H9 (cell line): ENCODE results near the gene EBPL. TPM values are rescaled to one million over a fixed set of nuclear protein-coding genes. Genes with fewer than 3 reads are reported as not detected.

Source experiments
- DNase-seq: peaks from one replicate; pipeline ENCODE4 v3.0.0-alpha.2; 2017
- H2AFZ ChIP-seq: one replicate; pipeline ENCODE4 v1.6.1; 2013; ENCODE audit warnings: mild to moderate bottlenecking, low read length, control low read depth, moderate library complexity
- H2AK5ac ChIP-seq: 2 replicates; pipeline ENCODE4 v1.6.1; 2013; ENCODE audit warnings: low read length, control low read depth, mixed read lengths; ENCODE audit not compliant: insufficient read length
- H2BK120ac ChIP-seq: one replicate; pipeline ENCODE4 v1.6.1; 2013; ENCODE audit warnings: low read depth, mild to moderate bottlenecking, low read length, control low read depth, inconsistent platforms; ENCODE audit not compliant: poor library complexity, severe bottlenecking
- H2BK12ac ChIP-seq: 2 replicates; pipeline ENCODE4 v1.6.1; 2013; ENCODE audit warnings: low read length, control low read depth, mixed read lengths, low read depth; ENCODE audit not compliant: insufficient read length
- H2BK15ac ChIP-seq: 2 replicates; pipeline ENCODE4 v1.6.1; 2013; ENCODE audit warnings: low read depth, low read length, control low read depth
- H2BK20ac ChIP-seq: one replicate; pipeline ENCODE4 v1.6.1; 2013; ENCODE audit warnings: low read depth, mild to moderate bottlenecking, low read length, control low read depth, inconsistent platforms; ENCODE audit not compliant: poor library complexity, severe bottlenecking
- H2BK5ac ChIP-seq: 2 replicates; pipeline ENCODE4 v1.6.1; 2013; ENCODE audit warnings: low read length, control low read depth, mixed read lengths; ENCODE audit not compliant: insufficient read length
- H3K14ac ChIP-seq: 2 replicates; pipeline ENCODE4 v1.6.1; 2013; ENCODE audit warnings: low read length, control low read depth; ENCODE audit not compliant: insufficient read depth
- H3K18ac ChIP-seq: 2 replicates; pipeline ENCODE4 v1.6.1; 2013; ENCODE audit warnings: low read depth, mild to moderate bottlenecking, mixed read lengths, low read length, control low read depth; ENCODE audit not compliant: insufficient read length
- H3K23ac ChIP-seq: 2 replicates; pipeline ENCODE4 v1.6.1; 2013; ENCODE audit warnings: low read length, control low read depth, mixed read lengths, low read depth; ENCODE audit not compliant: insufficient read length
- H3K23me2 ChIP-seq: 2 replicates; pipeline ENCODE4 v1.6.1; 2013; ENCODE audit warnings: low read depth, mild to moderate bottlenecking, mixed read lengths, low read length, control low read depth; ENCODE audit not compliant: insufficient read length, poor library complexity, severe bottlenecking
- H3K27ac ChIP-seq: 2 replicates; pipeline ENCODE4 v1.5.1; 2013; ENCODE audit warnings: low read length, control low read depth, mixed read lengths, low read depth; ENCODE audit not compliant: insufficient read length
- H3K27me3 ChIP-seq: 2 replicates; pipeline ENCODE4 v1.6.1; 2013; ENCODE audit warnings: low read length, control low read depth, inconsistent platforms; ENCODE audit not compliant: insufficient read depth
- H3K4ac ChIP-seq: 2 replicates; pipeline ENCODE4 v1.6.1; 2013; ENCODE audit warnings: low read depth, mild to moderate bottlenecking, control low read depth, inconsistent platforms, low read length, moderate library complexity
- H3K4me1 ChIP-seq: 2 replicates; pipeline ENCODE4 v1.6.1; 2013; ENCODE audit warnings: low read length, control low read depth, inconsistent platforms; ENCODE audit not compliant: insufficient read depth
- H3K4me2 ChIP-seq: 2 replicates; pipeline ENCODE4 v1.6.1; 2013; ENCODE audit warnings: low read length, control low read depth, mixed read lengths; ENCODE audit not compliant: insufficient read length, insufficient read depth
- H3K56ac ChIP-seq: 2 replicates; pipeline ENCODE4 v1.6.1; 2013; ENCODE audit warnings: low read depth, mild to moderate bottlenecking, mixed read lengths, low read length, control low read depth; ENCODE audit not compliant: insufficient read length
- H3K79me1 ChIP-seq: 2 replicates; pipeline ENCODE4 v1.6.1; 2013; ENCODE audit warnings: low read depth, mild to moderate bottlenecking, moderate library complexity, low read length, control low read depth, inconsistent platforms; ENCODE audit not compliant: insufficient read depth, poor library complexity, severe bottlenecking
- H3K79me2 ChIP-seq: 2 replicates; pipeline ENCODE4 v1.6.1; 2013; ENCODE audit warnings: low read length, control low read depth, inconsistent platforms; ENCODE audit not compliant: insufficient read depth
- H3K9ac ChIP-seq: 2 replicates; pipeline ENCODE4 v1.6.1; 2013; ENCODE audit warnings: low read length, control low read depth, mixed read lengths; ENCODE audit not compliant: insufficient read length; ENCODE audit errors: extremely low read depth
- H3K9me3 ChIP-seq: one replicate; pipeline ENCODE4 v1.6.1; 2013; ENCODE audit warnings: low read depth, low read length, inconsistent platforms; ENCODE audit not compliant: control insufficient read depth
- H3T11ph ChIP-seq: one replicate; pipeline ENCODE4 v1.6.1; 2013; ENCODE audit warnings: mild to moderate bottlenecking, low read length, control low read depth, inconsistent platforms
- H4K20me1 ChIP-seq: one replicate; pipeline ENCODE4 v1.6.1; 2013; ENCODE audit not compliant: control insufficient read depth, insufficient read length, insufficient read depth
- H4K5ac ChIP-seq: 2 replicates; pipeline ENCODE4 v1.6.1; 2013; ENCODE audit warnings: low read depth, mild to moderate bottlenecking, mixed read lengths, low read length, control low read depth; ENCODE audit not compliant: insufficient read length
- H4K8ac ChIP-seq: replicated peaks from 2 replicates; pipeline ENCODE4 v1.6.1; 2013; ENCODE audit warnings: low read length, control low read depth, mixed read lengths, low read depth; ENCODE audit not compliant: insufficient read length
- H4K91ac ChIP-seq: 2 replicates; pipeline ENCODE4 v1.6.1; 2013; ENCODE audit warnings: low read depth, mild to moderate bottlenecking, moderate library complexity, mixed read lengths, low read length, control low read depth; ENCODE audit not compliant: insufficient read length
- H3K27ac Mint-ChIP-seq, 3 experiments: 2 replicates in 2 of 3; 3 replicates in 1 of 3; pipeline ENCODE4 v1.8.0; 2020 to 2021; ENCODE audit warnings: mixed read lengths in 3 of 3, mild to moderate bottlenecking in 1 of 3, moderate library complexity in 1 of 3
- H3K27me3 Mint-ChIP-seq: 2 replicates; pipeline ENCODE4 v1.8.0; 2021; ENCODE audit warnings: low read depth, mild to moderate bottlenecking, moderate library complexity, mixed read lengths
- H3K36me3 Mint-ChIP-seq, 3 experiments: 2 replicates in 2 of 3; 3 replicates in 1 of 3; pipeline ENCODE4 v1.8.0; 2020 to 2021; ENCODE audit warnings: low read depth in 3 of 3, mixed read lengths in 3 of 3; ENCODE audit not compliant: insufficient read depth in 1 of 3
- H3K4me1 Mint-ChIP-seq, 2 experiments: 2 replicates each; pipeline ENCODE4 v1.8.0; 2020; ENCODE audit warnings: mixed read lengths in 2 of 2
- H3K4me3 Mint-ChIP-seq, 2 experiments: 2 replicates in 1 of 2; 3 replicates in 1 of 2; pipeline ENCODE4 v1.8.0; 2020 to 2021; ENCODE audit warnings: mild to moderate bottlenecking in 2 of 2, mixed read lengths in 2 of 2, moderate library complexity in 1 of 2
- H3K9me3 Mint-ChIP-seq, 2 experiments: 2 replicates in 1 of 2; 3 replicates in 1 of 2; pipeline ENCODE4 v1.8.0; 2020; ENCODE audit warnings: mild to moderate bottlenecking in 2 of 2, mixed read lengths in 2 of 2, moderate library complexity in 1 of 2
- WGBS: extraction: QIAGEN DNeasy Blood & Tissue Kit; methylation state at CpG from one replicate; pipeline ENCODE4 v1.1.7; 2013; ENCODE audit warnings: missing lambda C conversion rate, low lambda C conversion rate, mixed read lengths; ENCODE audit not compliant: insufficient read length; ENCODE audit errors: extremely low coverage; 5-methylcytosine and 5-hydroxymethylcytosine counted together
- total RNA-seq: library from RNA; stranded (reverse); gene quantifications from 2 replicates; pipeline ENCODE4 v1.2.1, GENCODE V29; 2021
- TF ChIP-seq, protein P1 (sequence below): fragments of 200-600 bp; sonication (generic); conservative IDR thresholded peaks from 3 replicates; pipeline ENCODE4 v1.8.0; 2021; ENCODE audit warnings: antibody characterized with exemption, mild to moderate bottlenecking

Gene EBPL
- total RNA-seq, 1 experiment from 2014 or later = 65.9 TPM

DNA sequence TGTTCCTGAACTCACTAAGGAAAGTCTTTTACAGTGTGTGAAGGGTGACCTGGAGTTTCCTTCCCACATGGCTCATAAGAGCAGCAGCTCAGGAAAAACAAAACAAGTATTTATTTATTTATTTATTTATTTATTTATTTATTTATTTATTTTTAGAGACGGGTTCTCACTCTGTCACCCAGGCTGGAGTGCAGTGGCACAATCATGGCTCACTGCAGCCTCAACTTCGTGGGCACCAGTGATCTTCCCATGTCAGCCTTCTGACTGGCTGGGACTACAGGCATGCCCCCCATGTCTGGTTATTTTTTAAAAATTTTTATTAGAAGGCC lies 52.6 kb downstream of the EBPL start:
- H3K27ac ChIP-seq = no peak overlapping the region
- H2BK5ac ChIP-seq = no peak overlapping the region
- H3K4me2 ChIP-seq = no peak overlapping the region
- peaks cover 34 to 39% of the 10 kb centered on the region in 2 experiments for H3K4me1 Mint-ChIP-seq
- no peak overlapping the region for H3K18ac ChIP-seq
- no peak overlapping the region for H3K27ac Mint-ChIP-seq
- H3K27me3 Mint-ChIP-seq = no peaks in the 10 kb centered on the region
- H2AK5ac ChIP-seq = no peak overlapping the region
- H3K4me1 ChIP-seq = peaks cover 5% of the 10 kb centered on the region
- H2BK120ac ChIP-seq = no peak overlapping the region
- H3K9me3 ChIP-seq = no peaks in the 10 kb centered on the region
- no peak overlapping the region for H2BK15ac ChIP-seq
- H2BK12ac ChIP-seq = no peak overlapping the region
- TF ChIP-seq, protein P1, sequence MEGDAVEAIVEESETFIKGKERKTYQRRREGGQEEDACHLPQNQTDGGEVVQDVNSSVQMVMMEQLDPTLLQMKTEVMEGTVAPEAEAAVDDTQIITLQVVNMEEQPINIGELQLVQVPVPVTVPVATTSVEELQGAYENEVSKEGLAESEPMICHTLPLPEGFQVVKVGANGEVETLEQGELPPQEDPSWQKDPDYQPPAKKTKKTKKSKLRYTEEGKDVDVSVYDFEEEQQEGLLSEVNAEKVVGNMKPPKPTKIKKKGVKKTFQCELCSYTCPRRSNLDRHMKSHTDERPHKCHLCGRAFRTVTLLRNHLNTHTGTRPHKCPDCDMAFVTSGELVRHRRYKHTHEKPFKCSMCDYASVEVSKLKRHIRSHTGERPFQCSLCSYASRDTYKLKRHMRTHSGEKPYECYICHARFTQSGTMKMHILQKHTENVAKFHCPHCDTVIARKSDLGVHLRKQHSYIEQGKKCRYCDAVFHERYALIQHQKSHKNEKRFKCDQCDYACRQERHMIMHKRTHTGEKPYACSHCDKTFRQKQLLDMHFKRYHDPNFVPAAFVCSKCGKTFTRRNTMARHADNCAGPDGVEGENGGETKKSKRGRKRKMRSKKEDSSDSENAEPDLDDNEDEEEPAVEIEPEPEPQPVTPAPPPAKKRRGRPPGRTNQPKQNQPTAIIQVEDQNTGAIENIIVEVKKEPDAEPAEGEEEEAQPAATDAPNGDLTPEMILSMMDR = no peak
- H3T11ph ChIP-seq = no peak overlapping the region
- no peak overlapping the region for H3K9ac ChIP-seq
- no peak overlapping the region for H3K14ac ChIP-seq
- DNase-seq = no peak
- H3K79me2 ChIP-seq = no peaks in the 10 kb centered on the region
- H2AFZ ChIP-seq = no peak overlapping the region
- H3K4ac ChIP-seq = no peak overlapping the region
- H4K8ac ChIP-seq = no peak overlapping the region
- no peak overlapping the region for H4K5ac ChIP-seq
- H3K79me1 ChIP-seq = no peaks in the 10 kb centered on the region
- no peak overlapping the region for H3K56ac ChIP-seq
- no peak overlapping the region for H3K4me3 Mint-ChIP-seq
- H4K20me1 ChIP-seq = no peaks in the 10 kb centered on the region
- H3K23ac ChIP-seq = no peak overlapping the region
- H2BK20ac ChIP-seq = no peak overlapping the region
- no peak overlapping the region for H4K91ac ChIP-seq
- H3K23me2 ChIP-seq = no peaks in the 10 kb centered on the region
- WGBS = no CpG with 5 or more reads among the region's 2 CpGs
- no peaks in the 10 kb centered on the region for H3K27me3 ChIP-seq
- peaks cover 0 to 5% (median 0%) of the 10 kb centered on the region in 3 experiments; a peak in 3 of 7 replicates for H3K36me3 Mint-ChIP-seq
- no peaks in the 10 kb centered on the region for H3K9me3 Mint-ChIP-seq
